ENCODE measurements around the gene STPG1.

STPG1 gene

GRCh38 chr1:24319312-24319863 lies 94.2 kb downstream of the STPG1 start, which contains the start of gene GRHL3 (continued):
- no peak for TF ChIP-seq REPIN1 (tag by site-specific recombination; IDR thresholded peaks at IDR 0.05; ENCODE audit: low read depth)
- TF ChIP-seq ZNF785 (tag by site-specific recombination; IDR thresholded peaks at IDR 0.05), result no peak
- no peak for TF ChIP-seq MEIS1 (CRISPR knock-in tag; IDR thresholded peaks at IDR 0.05; ENCODE audit: borderline replicate concordance)
- TF ChIP-seq ZNF311 (tag by site-specific recombination; IDR thresholded peaks at IDR 0.05; ENCODE audit: borderline replicate concordance), result no peak
- no peak for TF ChIP-seq HOXA7 (CRISPR knock-in tag; IDR thresholded peaks at IDR 0.05; ENCODE audit: borderline replicate concordance)
- no peak for TF ChIP-seq ZBTB1 (tag by site-specific recombination; IDR thresholded peaks at IDR 0.05)
- TF ChIP-seq ZNF621 (tag by site-specific recombination; IDR thresholded peaks at IDR 0.05), result no peak

GRCh38 chr1:24318615-24319311 lies 94.8 kb downstream of the STPG1 start:
- no peak for TF ChIP-seq ZNF600 (tag by site-specific recombination; IDR thresholded peaks at IDR 0.05)
- no peak for TF ChIP-seq TRIM28 (IDR thresholded peaks at IDR 0.05; ENCODE audit: borderline replicate concordance, low read length)
- 0 out of 2 replicates have a peak, but pooled peaks have one; percentile 54 for TF ChIP-seq SP3 (tag by site-specific recombination; IDR thresholded peaks at IDR 0.05)
- peak; percentile 33; the same call in 1 of the 2 replicates for TF ChIP-seq ZFHX2 (tag by site-specific recombination; conservative IDR thresholded peaks at IDR 0.05)
- no peak for TF ChIP-seq ZSCAN5A (tag by site-specific recombination; IDR thresholded peaks at IDR 0.05)
- no peak for TF ChIP-seq ZNF24 (tag by site-specific recombination; IDR thresholded peaks at IDR 0.05)
- TF ChIP-seq ZNF549 (tag by site-specific recombination; IDR thresholded peaks at IDR 0.05), result no peak
- TF ChIP-seq PATZ1 (tag by site-specific recombination; IDR thresholded peaks at IDR 0.05), result 0 out of 2 replicates have a peak, but pooled peaks have one; percentile 40
- no peak for TF ChIP-seq KLF7 (tag by site-specific recombination; IDR thresholded peaks at IDR 0.05; ENCODE audit: borderline replicate concordance)
- peak; percentile 98 for TF ChIP-seq PRDM10 (tag by site-specific recombination; IDR thresholded peaks at IDR 0.05)
- H3K36me3 ChIP-seq (ENCODE audit: control insufficient read depth in 2 of 2, insufficient read depth in 1 of 2, low read length in 2 of 2), result no peaks in the 10 kb centered on the region
- H3K4me3 ChIP-seq (ENCODE audit: low read depth, low read length), result peak overlapping the region; percentile 32
- H3K9me3 ChIP-seq (ENCODE audit: control insufficient read depth, insufficient read depth, low read depth, low read length), result no peaks in the 10 kb centered on the region
- ChIA-PET CTCF (interaction anchor here (0.7 to 7.5 kb wide), 5 partner anchors 39 to 120 kb away, joined by 3 to 54 read pairs (median 7); no protein-coding TSS in a partner anchor), POLR2A (interaction anchor here (0.8 to 0.9 kb wide), 2 partner anchors 25 to 33 kb away, joined by 4 to 8 read pairs; no protein-coding TSS in a partner anchor)
- H3K4me1 ChIP-seq (ENCODE audit: control insufficient read depth, insufficient read depth, low read length), result peaks cover 21% of the 10 kb centered on the region
- H3K27ac ChIP-seq (ENCODE audit: extremely low read depth, low read depth, low read length), result no peak overlapping the region

All from HEK293 (cell line).